Thymus (tissue), 11 donors: Measurements from ENCODE around the gene ATXN7. TPM values are rescaled to one million over a fixed set of nuclear protein-coding genes. Genes with fewer than 3 reads are reported as not detected.

Experiments
- DNase-seq, 9 donors: peaks; one replicate each; pipeline ENCODE4 v3.0.0-alpha.2; 2013; ENCODE audit warnings: low spot score in 9 of 9, low read depth in 6 of 9, missing footprints in 1 of 9
- H3K27ac ChIP-seq, 2 donors: one replicate each; pipeline ENCODE4 v1.5.1; 2013; ENCODE audit warnings: control low read depth in 1 of 2, low read depth in 1 of 2, low read length in 1 of 2, mild to moderate bottlenecking in 1 of 2, moderate library complexity in 1 of 2
- H3K27me3 ChIP-seq, 2 donors: one replicate each; pipeline ENCODE4 v1.5.1; 2013; ENCODE audit warnings: low read length in 1 of 2; ENCODE audit not compliant: control insufficient read depth in 2 of 2, insufficient read depth in 1 of 2
- H3K36me3 ChIP-seq, 2 donors: one replicate each; pipeline ENCODE4 v1.5.1; 2013; ENCODE audit warnings: low read length in 1 of 2, mild to moderate bottlenecking in 1 of 2, moderate library complexity in 1 of 2; ENCODE audit not compliant: control insufficient read depth in 2 of 2, insufficient read depth in 2 of 2
- H3K4me1 ChIP-seq, 2 donors: one replicate each; pipeline ENCODE4 v1.5.1; 2013; ENCODE audit warnings: low read length in 2 of 2; ENCODE audit not compliant: control insufficient read depth in 2 of 2, insufficient read depth in 2 of 2
- H3K4me3 ChIP-seq, 2 donors: one replicate each; pipeline ENCODE4 v1.5.1; 2013; ENCODE audit warnings: low read length in 2 of 2, control low read depth in 1 of 2, mild to moderate bottlenecking in 1 of 2
- H3K9me3 ChIP-seq, 2 donors: one replicate each; pipeline ENCODE4 v1.5.1; 2013; ENCODE audit warnings: low read length in 1 of 2, mild to moderate bottlenecking in 1 of 2; ENCODE audit not compliant: control insufficient read depth in 2 of 2, insufficient read depth in 1 of 2
- WGBS: extraction: QIAGEN DNeasy Blood & Tissue Kit; methylation state at CpG from one replicate; pipeline ENCODE4 v1.1.7; 2013; 5-methylcytosine and 5-hydroxymethylcytosine counted together
- polyA plus RNA-seq: library from polyadenylated mRNA; stranded (reverse); fragments of 200-250 nt; gene quantifications from one replicate; pipeline ENCODE4 v1.2.3, GENCODE V29; 2013
- total RNA-seq: library from RNA; stranded (reverse); fragments of 120-200 nt; gene quantifications from one replicate; pipeline ENCODE4 v1.2.4, GENCODE V29; 2013
- donor health status: healthy.

ATXN7 gene
- total and polyA plus RNA-seq, 2 donors, result 7.8 to 11.8 TPM

- WGBS, result 8% methylated on average over 2 of the region's 2 CpGs
- Histone ChIP-seq H3K27ac (peak overlapping the region; percentile 56 to 99), H3K36me3 (peaks cover 13 to 24% of the 10 kb centered on the region in 2 donors), H3K27me3 (no peaks in the 10 kb centered on the region), H3K4me1 (peaks cover 38 to 45% of the 10 kb centered on the region in 2 donors), H3K4me3 (peak overlapping the region; percentile 69 to 88), H3K9me3 (no peaks in the 10 kb centered on the region)
- peak in 1 of 9 donors; percentile 37 for DNase-seq
Measured at GRCh38 chr3:63969876-63970275, 106.2 kb downstream of the ATXN7 start.

- Histone ChIP-seq H3K27ac (peak overlapping the region in 1 of 2 donors; percentile 8), H3K27me3 (no peaks in the 10 kb centered on the region), H3K9me3 (no peaks in the 10 kb centered on the region), H3K4me3 (peak overlapping the region in 1 of 2 donors; percentile 88), H3K36me3 (peaks cover 13 to 27% of the 10 kb centered on the region in 2 donors), H3K4me1 (peaks cover 41 to 43% of the 10 kb centered on the region in 2 donors)
- WGBS, result 60% methylated on average over 11 of the region's 11 CpGs
- peak in 1 of 9 donors; percentile 43 for DNase-seq
Measured at GRCh38 chr3:63970631-63971475, 107.2 kb downstream of the ATXN7 start.

- no peaks in the 10 kb centered on the region for H3K27me3 ChIP-seq
- no peaks in the 10 kb centered on the region for H3K9me3 ChIP-seq
- H3K36me3 ChIP-seq, result peaks cover 13 to 27% of the 10 kb centered on the region in 2 donors
- no peak for DNase-seq
- peaks cover 38 to 41% of the 10 kb centered on the region in 2 donors for H3K4me1 ChIP-seq
- H3K4me3 ChIP-seq, result no peak overlapping the region
- H3K27ac ChIP-seq, result no peak overlapping the region
- 92% methylated on average over 2 of the region's 2 CpGs for WGBS
Measured at GRCh38 chr3:63972196-63972595, 108.5 kb downstream of the ATXN7 start.

- Histone ChIP-seq H3K27me3 (no peaks in the 10 kb centered on the region), H3K4me3 (no peak overlapping the region), H3K4me1 (peaks cover 39 to 41% of the 10 kb centered on the region in 2 donors), H3K36me3 (peaks cover 13 to 27% of the 10 kb centered on the region in 2 donors), H3K27ac (no peak overlapping the region), H3K9me3 (no peaks in the 10 kb centered on the region)
- WGBS, result 94% methylated on average over 4 of the region's 4 CpGs
- DNase-seq, result no peak
Measured at GRCh38 chr3:63972987-63973386, 109.3 kb downstream of the ATXN7 start.

GRCh38 chr3:63973406-63973805 lies 109.7 kb downstream of the ATXN7 start:
- WGBS, result 98% methylated on average over 8 of the region's 8 CpGs
- DNase-seq, result no peak
- Histone ChIP-seq H3K27ac (no peak overlapping the region), H3K4me1 (peaks cover 42 to 43% of the 10 kb centered on the region in 2 donors), H3K9me3 (no peaks in the 10 kb centered on the region), H3K4me3 (no peak overlapping the region), H3K36me3 (peaks cover 13 to 27% of the 10 kb centered on the region in 2 donors), H3K27me3 (no peaks in the 10 kb centered on the region)

GRCh38 chr3:63974451-63974850 lies 110.8 kb downstream of the ATXN7 start:
- WGBS, result 95% methylated on average over 1 of the region's 1 CpG
- Histone ChIP-seq H3K4me3 (no peak overlapping the region), H3K9me3 (no peaks in the 10 kb centered on the region), H3K36me3 (peaks cover 13 to 27% of the 10 kb centered on the region in 2 donors), H3K27me3 (no peaks in the 10 kb centered on the region), H3K27ac (no peak overlapping the region), H3K4me1 (peaks cover 42 to 45% of the 10 kb centered on the region in 2 donors)
- DNase-seq, result no peak

GRCh38 chr3:63975723-63976122 lies 112.1 kb downstream of the ATXN7 start:
- Histone ChIP-seq H3K27ac (no peak overlapping the region), H3K4me1 (peaks cover 34 to 41% of the 10 kb centered on the region in 2 donors), H3K9me3 (no peaks in the 10 kb centered on the region), H3K4me3 (no peak overlapping the region), H3K27me3 (no peaks in the 10 kb centered on the region), H3K36me3 (peaks cover 23 to 37% of the 10 kb centered on the region in 2 donors)
- 86% methylated on average over 3 of the region's 3 CpGs for WGBS
- DNase-seq, result no peak

GRCh38 chr3:63976161-63976871 lies 112.6 kb downstream of the ATXN7 start:
- 92% methylated on average over 4 of the region's 4 CpGs for WGBS
- peaks cover 28 to 35% of the 10 kb centered on the region in 2 donors for H3K4me1 ChIP-seq
- H3K4me3 ChIP-seq, result no peak overlapping the region

GRCh38 chr3:63976872-63977200 lies 113.2 kb downstream of the ATXN7 start:
- Histone ChIP-seq H3K36me3 (peaks cover 30 to 46% of the 10 kb centered on the region in 2 donors), H3K4me1 (peaks cover 27 to 35% of the 10 kb centered on the region in 2 donors), H3K9me3 (no peaks in the 10 kb centered on the region), H3K27ac (peak overlapping the region; percentile 4 to 6), H3K27me3 (no peaks in the 10 kb centered on the region), H3K4me3 (no peak overlapping the region)
- DNase-seq, result no peak
- WGBS, result 76% methylated on average over 2 of the region's 2 CpGs

More at GRCh38 chr3:63976161-63976871, 112.6 kb downstream of the ATXN7 start:
- Histone ChIP-seq H3K36me3 (peaks cover 28 to 43% of the 10 kb centered on the region in 2 donors), H3K27ac (peak overlapping the region in 1 of 2 donors; percentile 26), H3K27me3 (no peaks in the 10 kb centered on the region), H3K9me3 (no peaks in the 10 kb centered on the region)
- DNase-seq, result no peak
